Activated CD4-positive, alpha-beta T cell treated with anti-CD3 and anti-CD28 coated beads, Interleukin-2, amount 10 ng/mL, durations not matched to agents 7 days and 5 days (primary cell): ENCODE results near the gene RGS9. TPM values are rescaled to one million over a fixed set of nuclear protein-coding genes. Genes with fewer than 3 reads are reported as not detected.
"Not testable (repeated sequence)": the region's sequence is repeated elsewhere in the genome, so short reads cannot be mapped to it uniquely, and the experiment has no call there.

ENCODE experiments used
- CTCF ChIA-PET: fragments of 350-600 bp; sonication (Branson Sonifier 250); formaldehyde crosslinking; loops from one replicate; lab custom pipeline; 2021; ENCODE audit warnings: antibody characterized with exemption; lab: Charles Lee
- POLR2A ChIA-PET: fragments of 350-600 bp; sonication (Branson Sonifier 250); formaldehyde crosslinking; loops from one replicate; lab custom pipeline; 2021; ENCODE audit warnings: antibody characterized with exemption; lab: Charles Lee
- DNase-seq: peaks from one replicate; pipeline ENCODE4 v3.0.0-alpha.2; 2020
- H3K27ac Mint-ChIP-seq: one replicate; pipeline ENCODE4 v1.8.0; 2021; ENCODE audit warnings: mild to moderate bottlenecking, moderate library complexity, mixed read lengths
- H3K27me3 Mint-ChIP-seq: one replicate; pipeline ENCODE4 v1.8.0; 2021; ENCODE audit warnings: mixed read lengths
- H3K36me3 Mint-ChIP-seq: one replicate; pipeline ENCODE4 v1.8.0; 2021; ENCODE audit warnings: low read depth, mixed read lengths
- H3K4me1 Mint-ChIP-seq: one replicate; pipeline ENCODE4 v1.8.0; 2021; ENCODE audit warnings: mixed read lengths
- H3K4me3 Mint-ChIP-seq: one replicate; pipeline ENCODE4 v1.8.0; 2021; ENCODE audit warnings: mild to moderate bottlenecking, moderate library complexity, mixed read lengths
- H3K9me3 Mint-ChIP-seq: one replicate; pipeline ENCODE4 v1.8.0; 2021; ENCODE audit warnings: mixed read lengths
- total RNA-seq, 2 experiments: library from RNA; stranded (reverse); gene quantifications; one replicate each; pipeline ENCODE4 v1.2.3, GENCODE V29; 2021

RGS9 gene
- 1 to 10 TPM; 6.0 to 6.3 TPM for total RNA-seq

DNA sequence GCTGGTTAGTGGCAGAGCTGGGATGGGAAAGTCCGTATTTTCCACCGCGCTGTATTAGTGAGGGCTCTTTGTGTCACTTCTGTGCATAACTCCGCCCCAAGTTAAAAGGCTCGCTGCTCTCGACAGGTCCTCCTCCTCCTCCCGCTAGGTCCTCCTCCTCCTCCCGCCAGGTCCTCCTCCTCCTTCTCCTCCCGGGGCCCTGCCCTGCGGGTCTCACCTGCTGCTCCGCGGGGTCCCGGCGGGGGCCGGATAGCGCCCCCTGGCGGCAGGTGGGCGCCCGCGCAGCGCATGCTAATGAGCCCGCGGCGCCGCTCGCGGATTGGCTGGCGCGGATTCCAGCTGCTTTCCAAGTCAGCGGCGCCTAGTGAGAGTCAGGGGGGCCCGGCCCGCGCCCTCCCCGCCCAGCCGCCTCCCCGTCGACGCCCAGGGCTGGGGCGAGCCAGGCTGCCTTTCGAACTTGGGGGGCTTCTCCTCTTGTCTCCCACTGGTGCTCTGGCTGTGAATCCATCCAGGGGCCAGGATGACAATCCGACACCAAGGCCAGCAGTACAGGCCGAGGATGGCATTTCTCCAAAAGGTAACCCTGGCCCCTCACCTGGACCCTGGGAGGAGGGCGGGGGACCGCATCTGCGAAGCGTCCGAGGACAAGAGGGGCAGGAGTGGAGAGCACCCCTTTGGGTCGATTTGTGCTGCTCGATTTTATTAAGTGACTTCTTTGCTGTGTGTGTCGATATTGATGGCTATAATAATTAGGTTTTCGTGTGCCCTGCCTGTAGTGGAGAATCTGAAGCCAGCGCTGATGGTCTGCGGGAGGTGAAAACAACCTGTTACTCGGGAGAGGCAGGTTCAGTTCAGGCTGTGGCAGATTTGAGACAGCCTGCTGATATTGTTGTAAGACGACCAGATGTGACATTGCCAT lies at the start of gene RGS9:
RGS9 (plus strand) TSS at position 350 of the 919 bp plus-strand sequence; CDS start at position 521, 171 bp downstream.
- peaks cover 29% of the 10 kb centered on the region for H3K4me1 Mint-ChIP-seq
- peak; percentile 86 for DNase-seq
- CTCF ChIA-PET: interaction anchor here (0.5 to 5.4 kb wide), 23 partner anchors 9 to 402 kb away, joined by 3 to 21 read pairs (median 4); no protein-coding TSS in a partner anchor
- POLR2A ChIA-PET: no interaction called here
- H3K4me3 Mint-ChIP-seq: peak within 1 kb of the TSS; percentile 75
- no peaks in the 10 kb centered on the region for H3K36me3 Mint-ChIP-seq
- no peaks in the 10 kb centered on the region for H3K9me3 Mint-ChIP-seq
- peak within 1 kb of the TSS; percentile 26 for H3K27ac Mint-ChIP-seq
- H3K27me3 Mint-ChIP-seq: peaks cover 20% of the 10 kb centered on the region

DNA sequence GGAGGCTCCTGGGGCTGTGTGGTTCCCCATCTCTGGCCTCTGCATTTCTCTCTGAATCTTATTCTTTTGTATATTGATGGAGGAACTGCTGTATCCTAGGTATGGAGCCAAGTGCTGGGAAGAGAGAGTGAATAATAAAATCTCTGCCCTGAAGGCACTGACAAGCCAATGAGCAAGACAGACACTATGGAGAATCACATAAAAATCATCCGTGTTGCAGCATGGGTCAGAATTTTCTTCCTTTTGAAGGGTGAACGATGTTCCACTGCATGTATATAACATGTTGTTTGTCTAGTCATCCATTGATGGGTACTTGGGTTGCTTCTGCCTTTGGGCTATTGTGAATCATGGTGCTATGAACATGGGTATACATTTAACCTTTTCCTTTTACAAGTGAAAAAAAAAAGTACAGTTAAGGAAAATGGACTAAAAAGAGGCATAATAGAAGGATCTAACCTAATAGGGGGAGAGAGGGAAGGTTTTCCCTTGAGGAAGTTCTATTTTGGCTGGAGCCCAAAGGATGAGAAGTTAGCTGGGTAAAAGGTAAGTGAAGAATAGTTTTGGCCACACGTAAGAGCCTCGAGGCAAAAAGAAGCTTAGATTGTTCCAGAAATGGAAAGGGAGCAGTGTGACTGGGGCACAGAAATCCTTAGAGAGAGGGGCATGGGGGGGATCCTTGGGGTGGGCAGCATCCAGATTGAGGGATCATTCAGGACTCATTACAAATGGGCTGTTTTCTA lies 48.4 kb upstream of the RGS9 start:
- Mint-ChIP-seq H3K27me3 (peaks cover 7% of the 10 kb centered on the region), H3K9me3 (no peaks in the 10 kb centered on the region), H3K4me1 (no peaks in the 10 kb centered on the region), H3K4me3 (no peak overlapping the region), H3K36me3 (no peaks in the 10 kb centered on the region), H3K27ac (no peak overlapping the region)
- ChIA-PET CTCF (interaction anchor here (0.8 to 3.2 kb wide), 4 partner anchors 11 to 169 kb away, joined by 3 to 18 read pairs (median 3); partner anchors contain the start of gene LRRC37A3), POLR2A (no interaction called here)
- DNase-seq: no peak

DNA sequence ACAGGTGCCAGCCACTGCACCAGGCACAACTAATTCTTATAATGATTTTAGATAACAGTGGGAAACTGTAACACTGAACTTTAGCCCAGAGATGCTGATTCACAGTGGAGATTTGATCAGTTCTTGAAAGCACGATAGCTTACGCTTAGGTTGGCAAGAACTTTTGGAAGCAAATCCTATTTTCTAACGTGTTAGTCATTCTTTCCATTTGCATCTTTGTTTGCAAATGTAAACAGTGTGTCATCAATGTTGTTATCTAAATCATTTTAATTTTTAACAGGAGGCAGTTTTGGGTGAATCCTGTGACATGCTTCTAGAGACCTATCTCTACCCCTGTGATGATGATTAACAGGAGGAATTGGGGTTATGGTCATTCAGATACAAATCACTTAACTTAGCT lies 44.9 kb upstream of the RGS9 start:
- Mint-ChIP-seq H3K4me1 (peaks cover 3% of the 10 kb centered on the region), H3K27ac (no peak overlapping the region), H3K4me3 (no peak overlapping the region), H3K27me3 (no peaks in the 10 kb centered on the region), H3K36me3 (no peaks in the 10 kb centered on the region), H3K9me3 (no peaks in the 10 kb centered on the region)
- ChIA-PET CTCF (interaction anchor here (1.5 to 1.6 kb wide), 2 partner anchors 12 to 173 kb away, joined by 3 to 4 read pairs; partner anchors contain the start of gene LRRC37A3), POLR2A (no interaction called here)
- DNase-seq: no peak

DNA sequence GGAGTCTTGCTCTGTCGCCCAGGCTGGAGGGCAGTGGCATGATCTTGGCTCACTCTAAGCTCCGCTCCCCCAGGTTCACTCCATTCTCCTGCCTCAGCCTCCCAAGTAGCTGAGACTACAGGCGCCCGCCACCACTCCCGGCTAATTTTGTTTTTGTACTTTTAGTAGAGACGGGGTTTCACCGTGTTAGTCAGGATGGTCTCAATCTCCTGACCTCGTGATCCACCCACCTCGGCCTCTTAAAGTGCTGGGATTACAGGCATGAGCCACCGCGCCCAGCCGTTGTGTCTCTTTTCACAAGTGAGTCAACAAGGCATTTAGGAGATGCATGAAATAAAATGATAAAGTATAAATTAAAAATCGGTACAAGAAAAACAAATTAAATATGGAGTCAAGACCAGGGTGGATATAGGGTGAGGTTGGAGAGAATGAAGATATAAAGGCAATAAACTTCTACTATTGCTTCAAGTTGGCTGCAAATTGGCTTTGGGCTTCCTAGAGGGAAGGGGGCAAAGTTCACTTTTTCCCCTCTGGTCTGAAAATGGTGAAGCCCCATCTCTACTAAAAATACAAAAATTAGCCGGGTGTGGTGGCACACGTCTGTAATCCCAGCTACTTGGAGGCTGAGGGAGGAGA lies 44.3 kb upstream of the RGS9 start:
- H3K4me1 Mint-ChIP-seq, H3K27me3 Mint-ChIP-seq, POLR2A ChIA-PET, H3K4me3 Mint-ChIP-seq, DNase-seq, H3K9me3 Mint-ChIP-seq, H3K36me3 Mint-ChIP-seq, H3K27ac Mint-ChIP-seq: not testable (repeated sequence)
- CTCF ChIA-PET: interaction anchor here (1.5 kb wide), 1 partner anchor 13 kb away, joined by 3 read pairs; no protein-coding TSS in a partner anchor

DNA sequence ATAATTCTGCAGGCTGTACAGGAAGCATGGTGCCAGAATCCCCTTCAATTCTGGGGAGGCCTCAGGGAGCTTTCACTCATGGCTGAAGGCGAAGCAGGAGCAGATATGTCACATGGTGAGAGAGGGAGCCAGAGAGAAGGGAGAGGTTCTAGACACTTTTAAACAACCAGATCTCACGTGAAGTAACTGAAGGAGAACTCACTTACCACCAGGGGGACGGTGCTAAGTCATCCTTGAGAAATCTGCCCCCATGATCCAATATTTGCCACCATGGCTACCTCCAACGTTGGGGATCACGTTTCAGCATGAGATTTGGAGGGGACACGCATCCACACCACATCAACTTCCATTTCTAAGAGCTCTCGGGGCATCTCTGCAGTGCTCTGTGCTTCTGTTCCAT lies 43.2 kb upstream of the RGS9 start:
- ChIA-PET POLR2A (no interaction called here), CTCF (interaction anchor here (0.6 kb wide), 2 partner anchors 10 to 24 kb away, joined by 3 to 6 read pairs; no protein-coding TSS in a partner anchor)
- Mint-ChIP-seq H3K27me3 (no peaks in the 10 kb centered on the region), H3K4me3 (no peak overlapping the region), H3K27ac (no peak overlapping the region), H3K4me1 (peaks cover 3% of the 10 kb centered on the region), H3K36me3 (no peaks in the 10 kb centered on the region), H3K9me3 (no peaks in the 10 kb centered on the region)
- no peak for DNase-seq

DNA sequence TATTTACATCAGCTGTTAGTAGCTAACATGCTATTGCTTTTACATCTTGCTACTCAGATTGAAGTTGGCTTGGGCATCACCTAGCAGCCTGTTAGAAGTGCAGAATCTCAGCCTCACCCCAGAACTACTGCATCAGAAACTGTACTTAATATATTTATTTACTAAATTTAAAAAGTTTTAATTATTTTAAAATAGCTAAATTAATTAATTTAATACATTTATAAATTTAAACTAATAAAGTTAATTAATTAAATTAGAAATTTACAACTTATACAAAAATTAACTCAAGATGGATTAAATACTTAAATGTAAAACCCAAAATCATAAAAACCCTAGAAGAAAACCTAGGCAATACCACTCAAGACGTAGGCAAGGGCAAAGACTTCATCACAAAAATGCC lies 41.7 kb upstream of the RGS9 start:
- no peak overlapping the region for H3K27ac Mint-ChIP-seq
- H3K4me1 Mint-ChIP-seq: peaks cover 15% of the 10 kb centered on the region
- no peaks in the 10 kb centered on the region for H3K9me3 Mint-ChIP-seq
- no peaks in the 10 kb centered on the region for H3K36me3 Mint-ChIP-seq
- POLR2A ChIA-PET: no interaction called here
- H3K4me3 Mint-ChIP-seq: no peak overlapping the region
- DNase-seq: no peak
- CTCF ChIA-PET: interaction anchor here (0.6 to 1.6 kb wide), 3 partner anchors 13 to 67 kb away, joined by 3 read pairs; no protein-coding TSS in a partner anchor
- no peaks in the 10 kb centered on the region for H3K27me3 Mint-ChIP-seq

DNA sequence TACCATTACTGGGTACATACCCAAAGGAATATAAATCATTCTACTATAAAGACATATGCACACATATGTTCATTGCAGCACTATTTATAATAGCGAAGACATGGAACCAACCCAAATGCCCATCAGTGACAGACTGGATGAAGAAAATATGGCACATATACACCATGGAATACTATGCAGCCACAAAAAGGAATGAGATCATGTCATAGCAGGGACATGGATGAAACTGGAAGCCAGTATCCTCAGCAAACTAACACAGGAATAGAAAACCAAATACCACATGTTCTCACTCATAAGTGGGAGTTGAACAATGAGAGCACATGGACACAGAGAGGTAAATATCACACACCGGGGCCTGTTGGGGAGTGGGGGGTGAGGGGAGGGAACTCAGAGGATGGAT lies 40.8 kb upstream of the RGS9 start:
- H3K4me3 Mint-ChIP-seq, H3K9me3 Mint-ChIP-seq, POLR2A ChIA-PET, H3K27ac Mint-ChIP-seq, H3K27me3 Mint-ChIP-seq, CTCF ChIA-PET, H3K36me3 Mint-ChIP-seq, DNase-seq: not testable (repeated sequence)
- H3K4me1 Mint-ChIP-seq: peaks cover 21% of the 10 kb centered on the region

DNA sequence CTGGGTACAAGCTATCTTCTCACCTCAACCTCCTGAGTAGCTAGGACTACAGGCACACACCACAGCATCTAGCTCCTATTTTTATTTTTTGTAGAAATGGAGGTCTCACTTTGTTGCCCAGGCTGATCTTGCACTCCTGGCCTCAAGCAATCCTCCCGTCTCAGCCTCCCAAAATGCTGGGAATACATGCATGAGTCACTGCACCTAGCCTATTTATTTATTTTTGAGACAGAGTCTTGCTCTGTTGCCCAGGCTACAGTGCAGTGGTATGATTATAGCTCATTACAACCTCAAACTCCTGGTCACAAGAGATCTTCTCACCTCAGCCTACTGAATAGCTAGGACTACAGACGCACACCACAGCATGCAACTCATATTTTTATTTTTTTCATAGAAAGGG lies 40.1 kb upstream of the RGS9 start:
- Mint-ChIP-seq H3K9me3 (no peaks in the 10 kb centered on the region), H3K36me3 (no peaks in the 10 kb centered on the region), H3K4me3 (no peak overlapping the region), H3K4me1 (peaks cover 21% of the 10 kb centered on the region), H3K27ac (no peak overlapping the region), H3K27me3 (no peaks in the 10 kb centered on the region)
- ChIA-PET CTCF (interaction anchor here (1.3 to 1.4 kb wide), 2 partner anchors 10 to 20 kb away, joined by 3 read pairs; no protein-coding TSS in a partner anchor), POLR2A (no interaction called here)
- no peak for DNase-seq

DNA sequence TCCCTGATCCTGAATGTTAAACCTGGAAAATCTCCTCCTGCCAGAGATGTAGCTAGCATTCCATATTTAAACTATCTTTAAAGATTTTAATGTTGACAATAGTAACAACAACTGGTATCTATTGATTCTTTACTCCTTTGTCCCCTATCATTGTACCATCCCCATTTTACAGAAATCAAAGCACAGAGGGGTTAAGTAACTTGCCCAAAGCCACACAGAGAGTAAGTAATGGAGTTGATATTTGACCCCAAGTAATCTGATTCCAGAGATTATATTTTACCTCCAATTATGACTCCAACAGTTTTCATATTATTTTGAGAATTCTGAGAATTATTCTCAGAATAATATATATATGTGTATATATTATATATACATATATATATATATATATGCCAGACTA lies 37.7 kb upstream of the RGS9 start:
- ChIA-PET CTCF (interaction anchor here (1.1 to 3.1 kb wide), 16 partner anchors 10 to 180 kb away, joined by 3 to 18 read pairs (median 6); partner anchors contain the start of gene LRRC37A3), POLR2A (interaction anchor here (0.6 to 1.0 kb wide), 3 partner anchors 17 to 61 kb away, joined by 3 to 4 read pairs (median 3); no protein-coding TSS in a partner anchor)
- H3K27me3 Mint-ChIP-seq: peaks cover 3% of the 10 kb centered on the region
- H3K36me3 Mint-ChIP-seq: no peaks in the 10 kb centered on the region
- peaks cover 21% of the 10 kb centered on the region for H3K4me1 Mint-ChIP-seq
- H3K27ac Mint-ChIP-seq: no peak overlapping the region
- H3K9me3 Mint-ChIP-seq: no peaks in the 10 kb centered on the region
- no peak overlapping the region for H3K4me3 Mint-ChIP-seq
- DNase-seq: no peak

DNA sequence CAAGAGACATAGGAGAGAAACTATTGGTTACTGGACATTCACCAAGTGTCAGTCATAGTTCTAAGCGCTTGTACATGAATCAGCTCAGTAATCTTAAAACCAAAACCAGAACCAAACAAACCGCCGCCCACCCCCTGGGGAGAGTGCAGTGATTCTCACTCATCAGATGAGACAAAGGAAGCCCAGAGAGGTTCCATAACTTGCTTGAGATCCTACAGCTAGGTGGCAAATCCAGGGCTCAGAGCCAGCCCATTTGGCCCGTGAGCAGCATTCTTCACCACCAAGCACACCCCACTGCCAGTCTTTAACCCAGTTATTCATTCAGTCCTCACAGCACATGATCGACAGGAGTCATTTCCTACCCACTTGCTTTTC lies 37.2 kb upstream of the RGS9 start:
- Mint-ChIP-seq H3K27me3 (peaks cover 5% of the 10 kb centered on the region), H3K4me3 (peak overlapping the region; percentile 83), H3K9me3 (no peaks in the 10 kb centered on the region), H3K4me1 (peaks cover 21% of the 10 kb centered on the region), H3K27ac (peak overlapping the region; percentile 96), H3K36me3 (no peaks in the 10 kb centered on the region)
- ChIA-PET CTCF (interaction anchor here (0.6 to 3.1 kb wide), 27 partner anchors 10 to 180 kb away, joined by 3 to 18 read pairs (median 5); partner anchors contain the start of gene LRRC37A3), POLR2A (interaction anchor here (0.6 to 1.0 kb wide), 4 partner anchors 16 to 114 kb away, joined by 3 to 5 read pairs (median 4); no protein-coding TSS in a partner anchor)
- peak; percentile 65 for DNase-seq

DNA sequence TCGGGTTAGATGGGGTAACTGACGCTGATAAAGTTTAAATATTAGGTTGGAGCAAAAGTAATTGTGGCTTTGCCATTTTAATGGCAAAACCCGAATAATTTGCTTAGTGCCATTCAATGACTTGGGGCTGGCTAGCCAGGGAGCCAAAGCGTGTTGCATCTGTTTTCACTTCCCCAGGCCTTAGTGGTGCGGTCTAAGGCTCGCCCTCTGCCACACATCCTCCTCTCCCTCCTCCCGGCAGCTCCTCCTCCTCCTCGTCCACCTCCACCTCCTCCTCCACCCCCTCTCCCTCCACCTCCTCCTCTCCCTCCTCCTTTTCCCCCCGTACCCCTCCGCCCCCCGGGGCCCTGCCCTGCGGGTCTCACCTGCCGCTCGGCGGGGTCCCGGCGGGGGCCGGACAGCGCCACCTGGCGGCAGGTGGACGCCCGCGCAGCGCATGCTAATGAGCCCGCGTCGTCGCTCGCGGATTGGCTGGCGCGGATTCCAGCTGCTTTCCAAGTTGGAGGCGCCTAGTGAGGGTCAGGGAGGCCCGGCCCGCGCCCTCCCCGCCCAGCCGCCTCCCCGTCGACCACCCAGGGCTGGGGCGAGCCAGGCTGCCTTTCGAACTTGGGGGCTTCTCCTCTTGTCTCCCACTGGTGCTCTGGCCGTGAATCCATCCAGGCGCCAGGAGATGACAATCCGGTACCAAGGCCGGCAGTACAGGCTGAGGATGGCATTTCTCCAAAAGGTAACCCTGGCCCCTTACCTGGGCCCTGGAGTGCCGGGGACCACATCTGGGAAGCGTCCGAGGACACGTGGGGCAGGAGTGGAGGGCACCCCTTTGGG lies 36.6 kb upstream of the RGS9 start:
- ChIA-PET POLR2A (interaction anchor here (0.9 to 1.0 kb wide), 2 partner anchors 62 to 115 kb away, joined by 4 to 5 read pairs; no protein-coding TSS in a partner anchor), CTCF (interaction anchor here (0.6 to 3.1 kb wide), 38 partner anchors 9 to 393 kb away, joined by 3 to 18 read pairs (median 4); partner anchors contain the start of genes LRRC37A3 and RGS9)

More for the DNA sequence above, 36.6 kb upstream of the RGS9 start:
- Mint-ChIP-seq H3K9me3 (no peaks in the 10 kb centered on the region), H3K4me1 (peaks cover 21% of the 10 kb centered on the region), H3K27me3 (peaks cover 5% of the 10 kb centered on the region), H3K36me3 (no peaks in the 10 kb centered on the region), H3K27ac (peak overlapping the region; percentile 96), H3K4me3 (peak overlapping the region; percentile 83)
- DNase-seq: peak; percentile 84
